ENCODE results near the gene IL6ST.

DNA sequence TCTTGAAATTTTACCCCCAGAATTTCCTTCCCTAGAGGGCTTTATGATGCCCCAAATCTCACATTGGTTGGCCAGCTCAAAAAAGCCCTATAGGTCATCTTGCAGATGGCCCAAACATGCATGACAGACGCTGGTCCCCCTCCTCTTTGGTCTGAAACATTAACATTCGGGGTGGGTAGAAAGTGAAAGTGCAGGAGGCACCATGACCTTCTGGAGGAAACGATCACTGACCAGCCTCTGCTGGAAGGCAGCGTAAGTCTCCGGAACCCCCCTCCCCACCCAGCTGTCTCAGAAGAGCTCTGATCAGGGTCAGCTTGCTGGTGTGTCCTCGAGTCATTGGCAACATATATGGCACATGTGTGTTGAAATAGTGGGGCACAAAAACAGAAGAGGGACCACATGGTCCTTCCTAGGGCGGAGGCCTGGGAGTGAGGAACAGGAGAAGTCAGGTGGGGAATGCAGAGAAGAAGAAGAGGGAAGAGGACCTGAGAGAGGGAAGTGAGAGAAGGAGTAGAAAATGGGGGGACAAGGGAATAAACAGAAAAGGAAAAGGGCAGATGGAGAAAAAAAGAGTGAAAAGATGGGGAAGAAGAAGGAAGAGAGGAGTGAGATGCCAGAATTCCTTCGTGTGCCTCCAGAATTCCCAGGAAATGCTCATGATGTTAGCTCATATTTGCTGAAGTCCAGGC is 97.4 kb downstream of the IL6ST start:
- TF ChIP-seq, protein P1, sequence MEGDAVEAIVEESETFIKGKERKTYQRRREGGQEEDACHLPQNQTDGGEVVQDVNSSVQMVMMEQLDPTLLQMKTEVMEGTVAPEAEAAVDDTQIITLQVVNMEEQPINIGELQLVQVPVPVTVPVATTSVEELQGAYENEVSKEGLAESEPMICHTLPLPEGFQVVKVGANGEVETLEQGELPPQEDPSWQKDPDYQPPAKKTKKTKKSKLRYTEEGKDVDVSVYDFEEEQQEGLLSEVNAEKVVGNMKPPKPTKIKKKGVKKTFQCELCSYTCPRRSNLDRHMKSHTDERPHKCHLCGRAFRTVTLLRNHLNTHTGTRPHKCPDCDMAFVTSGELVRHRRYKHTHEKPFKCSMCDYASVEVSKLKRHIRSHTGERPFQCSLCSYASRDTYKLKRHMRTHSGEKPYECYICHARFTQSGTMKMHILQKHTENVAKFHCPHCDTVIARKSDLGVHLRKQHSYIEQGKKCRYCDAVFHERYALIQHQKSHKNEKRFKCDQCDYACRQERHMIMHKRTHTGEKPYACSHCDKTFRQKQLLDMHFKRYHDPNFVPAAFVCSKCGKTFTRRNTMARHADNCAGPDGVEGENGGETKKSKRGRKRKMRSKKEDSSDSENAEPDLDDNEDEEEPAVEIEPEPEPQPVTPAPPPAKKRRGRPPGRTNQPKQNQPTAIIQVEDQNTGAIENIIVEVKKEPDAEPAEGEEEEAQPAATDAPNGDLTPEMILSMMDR (IDR thresholded peaks at IDR 0.05): no peak
- no peak for TF ChIP-seq EP300 (IDR thresholded peaks at IDR 0.05)
- no peak for TF ChIP-seq POLR2AphosphoS5 (IDR thresholded peaks at IDR 0.05)
